GM12878 (cell line): ENCODE measurements around the gene COMT. TPM values are rescaled to one million over a fixed set of nuclear protein-coding genes. Genes with fewer than 3 reads are reported as not detected.

ENCODE experiments used
- ATAC-seq: fragments of 200-7000 bp; cut with Tn5 transposase; 3 replicates; pipeline ENCODE4 v1.9.1; 2020; ENCODE audit warnings: mild to moderate bottlenecking, moderate library complexity
- BruUV-seq: library from RNA; stranded (reverse); fragments of 400-500 nt; replicated peaks from 2 replicates; lab custom pipeline; 2021; lab: Mats Ljungman, UMichigan
- CTCF ChIA-PET: fragments of 300-600 bp; sonication (Branson Sonifier 250); formaldehyde crosslinking; extraction: SDS; loops from one replicate; lab custom pipeline; 2021; ENCODE audit warnings: inconsistent platforms; lab: Yijun Ruan, JAX
- POLR2A ChIA-PET: fragments of 350-600 bp; formaldehyde crosslinking; extraction: SDS; loops from one replicate; lab custom pipeline; 2021; ENCODE audit warnings: inconsistent platforms; lab: Charles Lee
- RAD21 ChIA-PET: fragments of 300-600 bp; sonication (Branson Sonifier 250); formaldehyde crosslinking; loops from one replicate; lab custom pipeline; 2023; ENCODE audit warnings: antibody characterized with exemption; ENCODE audit not compliant: unreplicated experiment; lab: Charles Lee
- SMC1A ChIA-PET: fragments of 300-600 bp; sonication (Branson Sonifier 250); formaldehyde crosslinking; loops from one replicate; lab custom pipeline; 2023; ENCODE audit not compliant: unreplicated experiment, uncharacterized antibody; lab: Charles Lee
- DNase-seq: peaks from one replicate; pipeline ENCODE4 v3.0.0-alpha.2; 2011; ENCODE audit warnings: low read depth, low spot score
- FAIRE-seq: peaks from 3 replicates; lab custom pipeline; 2011; peaks lifted over from hg19 to GRCh38; lab: Jason Lieb, UNC
- H2AFZ ChIP-seq: 2 replicates; pipeline ENCODE4 v1.6.0; 2011; ENCODE audit warnings: low read depth, low read length, control low read depth; ENCODE audit not compliant: control insufficient read depth
- H3K27ac ChIP-seq: 2 replicates; pipeline ENCODE4 v1.5.1; 2011; ENCODE audit warnings: control low read depth; ENCODE audit not compliant: control insufficient read depth, insufficient read depth
- H3K27me3 ChIP-seq, 2 experiments: replicated peaks in 1 of 2; 2 replicates each; pipeline versions ENCODE4 v1.6.0 to v1.6.1; 2011; ENCODE audit warnings: low read length in 1 of 2; ENCODE audit not compliant: control insufficient read depth in 2 of 2, insufficient read depth in 2 of 2
- H3K36me3 ChIP-seq, 2 experiments: 2 replicates each; pipeline ENCODE4 v1.5.1; 2011; ENCODE audit warnings: low read length in 1 of 2; ENCODE audit not compliant: control insufficient read depth in 2 of 2, insufficient read depth in 2 of 2
- H3K4me1 ChIP-seq: 2 replicates; pipeline ENCODE4 v1.6.1; 2011; ENCODE audit warnings: mild to moderate bottlenecking, low read length, moderate library complexity, mixed read lengths; ENCODE audit not compliant: control insufficient read depth, insufficient read depth
- H3K4me2 ChIP-seq: 2 replicates; pipeline ENCODE4 v1.6.0; 2011; ENCODE audit warnings: control low read depth; ENCODE audit not compliant: control insufficient read depth, insufficient read depth
- H3K4me3 ChIP-seq: fragments of 200-600 bp; sonication (generic); 2 replicates; pipeline ENCODE4 v1.5.1; 2016
- H3K79me2 ChIP-seq: 2 replicates; pipeline ENCODE4 v1.6.0; 2011; ENCODE audit warnings: low read length; ENCODE audit not compliant: control insufficient read depth, insufficient read depth
- H3K9ac ChIP-seq: 2 replicates; pipeline ENCODE4 v1.8.0; 2011; ENCODE audit warnings: low read length, control low read depth, mixed read lengths; ENCODE audit not compliant: control insufficient read depth, insufficient read depth
- H3K9me3 ChIP-seq: replicated peaks from 3 replicates; pipeline ENCODE4 v1.5.1; 2011; ENCODE audit warnings: mild to moderate bottlenecking, low read length; ENCODE audit not compliant: control insufficient read depth, insufficient read depth
- H4K20me1 ChIP-seq: 2 replicates; pipeline ENCODE4 v1.6.0; 2011; ENCODE audit not compliant: control insufficient read depth, insufficient read depth
- ATF2 ChIP-seq: IDR thresholded peaks from 2 replicates; pipeline ENCODE4 v1.6.1; 2012; ENCODE audit warnings: low read length, inconsistent platforms
- ATF7 ChIP-seq: fragments of 450-650 bp; IDR thresholded peaks from 2 replicates; pipeline ENCODE4 v1.6.1; 2016; ENCODE audit warnings: low read depth, mild to moderate bottlenecking
- BHLHE40 ChIP-seq, 2 experiments: fragments of 450-650 bp in 1 of 2; IDR thresholded peaks; 2 replicates each; pipeline ENCODE4 v1.6.1; 2011 to 2017; ENCODE audit warnings: low read depth in 2 of 2, borderline replicate concordance in 1 of 2, improper control_type of control experiment in 1 of 2, low read length in 1 of 2, mild to moderate bottlenecking in 1 of 2
- FOXK2 ChIP-seq: fragments of 450-650 bp; IDR thresholded peaks from 2 replicates; pipeline ENCODE4 v1.6.1; 2017; ENCODE audit warnings: mild to moderate bottlenecking, moderate library complexity
- GATAD2B ChIP-seq: fragments of 450-650 bp; conservative IDR thresholded peaks from 2 replicates; pipeline ENCODE4 v1.6.1; 2017; ENCODE audit warnings: low read depth, mild to moderate bottlenecking, moderate library complexity
- HDAC6 ChIP-seq: fragments of 200-600 bp; sonication (generic); IDR thresholded peaks from one replicate; pipeline ENCODE4 v1.8.0; 2017; ENCODE audit warnings: antibody characterized with exemption; ENCODE audit not compliant: unreplicated experiment
- IKZF2 ChIP-seq, 2 experiments: fragments of 450-650 bp; IDR thresholded peaks; 2 replicates each; pipeline ENCODE4 v1.6.1; 2017; ENCODE audit warnings: mild to moderate bottlenecking in 2 of 2, moderate library complexity in 2 of 2
- JUND ChIP-seq: IDR thresholded peaks from 2 replicates; pipeline ENCODE4 v1.6.1; 2012; ENCODE audit warnings: low read depth, mild to moderate bottlenecking, low read length, improper control_type of control experiment, moderate library complexity
- KAT2A ChIP-seq: conservative IDR thresholded peaks from 2 replicates; pipeline ENCODE4 v1.6.1; 2011; ENCODE audit warnings: low read depth, low read length; ENCODE audit not compliant: control insufficient read depth
- MLLT1 ChIP-seq: fragments of 450-650 bp; IDR thresholded peaks from 2 replicates; pipeline ENCODE4 v1.6.1; 2016; ENCODE audit warnings: mild to moderate bottlenecking
- NR2C1 ChIP-seq: fragments of 450-650 bp; IDR thresholded peaks from 2 replicates; pipeline ENCODE4 v1.6.1; 2017; ENCODE audit warnings: antibody characterized with exemption, mild to moderate bottlenecking, moderate library complexity
- POLR2AphosphoS5 ChIP-seq: IDR thresholded peaks from 2 replicates; pipeline ENCODE4 v1.6.1; 2011; ENCODE audit warnings: mild to moderate bottlenecking, low read length, inconsistent platforms
- RFX5 ChIP-seq: IDR thresholded peaks from 2 replicates; pipeline ENCODE4 v1.6.1; 2011; ENCODE audit warnings: low read depth, low read length, improper control_type of control experiment
- SREBF2 ChIP-seq: IDR thresholded peaks from 2 replicates; pipeline ENCODE4 v1.6.1; 2012; ENCODE audit warnings: mild to moderate bottlenecking, low read length
- STAT3 ChIP-seq: IDR thresholded peaks from 2 replicates; pipeline ENCODE4 v1.6.1; 2011; ENCODE audit warnings: low read depth, low read length, improper control_type of control experiment
- TCF3 ChIP-seq: IDR thresholded peaks from 2 replicates; pipeline ENCODE4 v1.6.1; 2012; ENCODE audit warnings: low read depth, mild to moderate bottlenecking, low read length, borderline replicate concordance; ENCODE audit not compliant: insufficient read depth
- YY1 ChIP-seq: IDR thresholded peaks from 2 replicates; pipeline ENCODE4 v1.6.1; 2011; ENCODE audit warnings: low read depth, mild to moderate bottlenecking, low read length
- WGBS: methylation state at CpG from one replicate; pipeline ENCODE4 v1.1.6; 2016; ENCODE audit warnings: low lambda C conversion rate; ENCODE audit not compliant: insufficient replicate concordance, insufficient coverage; ENCODE audit errors: missing lambda C conversion rate; 5-methylcytosine and 5-hydroxymethylcytosine counted together
- in situ Hi-C: fragments of 300-500 bp; cut with MboI; formaldehyde crosslinking; loops from 9 replicates; pipeline ENCODE4 v1.14.3; 2018; ENCODE audit warnings: mixed read lengths
- intact Hi-C: fragments of 100-400 bp; cut with micrococcal nuclease; formaldehyde crosslinking; loops from one replicate; pipeline ENCODE4 v1.14.2; 2022; ENCODE audit not compliant: unreplicated experiment
- polyA plus RNA-seq, 11 experiments: library from polyadenylated mRNA; depleted of rRNA in 4 of 11; unstranded in 6 of 11; stranded (reverse) in 5 of 11; fragments of >200 nt; fragmentation: Nextera tagmentation in 4 of 11; fragmentation: Illumina TruSeq in 1 of 11; extraction: Ambion mirVana in 4 of 11; extraction: Trizol in 1 of 11; gene quantifications; 1 replicate in 1 of 11; 2 replicates in 10 of 11; pipeline versions ENCODE4 v1.2.1 to v1.2.3, GENCODE V29; 2011 to 2016; ENCODE audit warnings: inconsistent platforms in 2 of 11, missing spikeins in 2 of 11, low read depth in 1 of 11
- total RNA-seq, 4 experiments: library from RNA; depleted of rRNA in 3 of 4; stranded (reverse); fragments of >200 nt in 3 of 4; fragmentation: Illumina TruSeq in 1 of 4; extraction: Trizol in 1 of 4; gene quantifications; 2 replicates each; pipeline versions ENCODE4 v1.2.1 to v1.2.3, GENCODE V29; 2013 to 2021

Gene COMT
- total and polyA plus RNA-seq, 10 of the 15 experiments (the other 5 are each of a cell fraction or from before 2014, with no cell fraction given): 4.5 to 152 (median 66.1) TPM

- DNase-seq: no peak
- intact Hi-C loops (no loop called here), in situ Hi-C loops (no loop called here)
- H3K27ac ChIP-seq: no peak overlapping the region
- ATAC-seq: no peak
- no peaks in the 10 kb centered on the region for H4K20me1 ChIP-seq
- no peak for TF ChIP-seq RFX5
- TF ChIP-seq ATF7: no peak
- TF ChIP-seq TCF3: no peak
- TF ChIP-seq IKZF2 (IDR thresholded peaks at IDR 0.05): no peak
- TF ChIP-seq ATF2: no peak
- TF ChIP-seq FOXK2: no peak
- no peak for TF ChIP-seq JUND
- TF ChIP-seq GATAD2B: no peak
- TF ChIP-seq YY1: no peak
- TF ChIP-seq BHLHE40 (IDR thresholded peaks at IDR 0.05; ENCODE audit: borderline replicate concordance in 1 of 2, low read depth in 2 of 2, low read length in 1 of 2): no peak
- TF ChIP-seq NR2C1: no peak
- no peak for TF ChIP-seq MLLT1
- no peak for TF ChIP-seq STAT3
- TF ChIP-seq SREBF2: no peak
- TF ChIP-seq HDAC6: no peak
- TF ChIP-seq POLR2AphosphoS5: no peak
- TF ChIP-seq KAT2A: no peak
- H3K9ac ChIP-seq: no peak overlapping the region
- H3K4me3 ChIP-seq: no peak overlapping the region
- H3K4me1 ChIP-seq: no peaks in the 10 kb centered on the region
- SMC1A ChIA-PET: no interaction called here
- POLR2A ChIA-PET: no interaction called here
- CTCF ChIA-PET: no interaction called here
- no peak for FAIRE-seq
- no peaks in the 10 kb centered on the region for H3K9me3 ChIP-seq
- no peak overlapping the region for H3K4me2 ChIP-seq
- H3K27me3 ChIP-seq: no peaks in the 10 kb centered on the region; a peak in 2 of 4 replicates
- H2AFZ ChIP-seq: no peak overlapping the region
- no peaks in the 10 kb centered on the region for H3K79me2 ChIP-seq
- RAD21 ChIA-PET: no interaction called here
- WGBS: 51% methylated on average over 23 of the region's 23 CpGs
- no TSS peak for BruUV-seq
- no peaks in the 10 kb centered on the region for H3K36me3 ChIP-seq
These were observed 50.3 kb downstream of the COMT start for GRCh38 chr22:19991645-19992451.
